Smooth muscle cell of the umbilical artery (primary cell): ENCODE measurements around the gene WBP2NL. TPM values are rescaled to one million over a fixed set of nuclear protein-coding genes. Genes with fewer than 3 reads are reported as not detected.

ENCODE experiments used
- total RNA-seq: library from RNA; depleted of rRNA; stranded (reverse); fragments of >200 nt; gene quantifications from 2 replicates; pipeline ENCODE4 v1.2.3, GENCODE V29; 2014

The WBP2NL gene, protein sequence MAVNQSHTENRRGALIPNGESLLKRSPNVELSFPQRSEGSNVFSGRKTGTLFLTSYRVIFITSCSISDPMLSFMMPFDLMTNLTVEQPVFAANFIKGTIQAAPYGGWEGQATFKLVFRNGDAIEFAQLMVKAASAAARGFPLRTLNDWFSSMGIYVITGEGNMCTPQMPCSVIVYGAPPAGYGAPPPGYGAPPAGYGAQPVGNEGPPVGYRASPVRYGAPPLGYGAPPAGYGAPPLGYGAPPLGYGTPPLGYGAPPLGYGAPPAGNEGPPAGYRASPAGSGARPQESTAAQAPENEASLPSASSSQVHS
- 0.59 and 0.60 TPM in 2 replicates for total RNA-seq

GRCh38 chr22:41998361-41999261, at the start of gene WBP2NL:
TSS of gene WBP2NL (plus strand) at chr22:41998788. CDS start at chr22:41998819, 31 bp downstream.

GRCh38 chr22:41951898-41952474, 46.6 kb upstream of the WBP2NL start, which contains the start of gene SMIM45:
TSS of gene SMIM45 (plus strand) at chr22:41952150.

GRCh38 chr22:41969110-41969646, 29.4 kb upstream of the WBP2NL start, which contains the start of gene SEPTIN3:
TSS of gene SEPTIN3 (plus strand) at chr22:41969443. CDS start at chr22:41971493, 2,050 bp downstream.

DNA sequence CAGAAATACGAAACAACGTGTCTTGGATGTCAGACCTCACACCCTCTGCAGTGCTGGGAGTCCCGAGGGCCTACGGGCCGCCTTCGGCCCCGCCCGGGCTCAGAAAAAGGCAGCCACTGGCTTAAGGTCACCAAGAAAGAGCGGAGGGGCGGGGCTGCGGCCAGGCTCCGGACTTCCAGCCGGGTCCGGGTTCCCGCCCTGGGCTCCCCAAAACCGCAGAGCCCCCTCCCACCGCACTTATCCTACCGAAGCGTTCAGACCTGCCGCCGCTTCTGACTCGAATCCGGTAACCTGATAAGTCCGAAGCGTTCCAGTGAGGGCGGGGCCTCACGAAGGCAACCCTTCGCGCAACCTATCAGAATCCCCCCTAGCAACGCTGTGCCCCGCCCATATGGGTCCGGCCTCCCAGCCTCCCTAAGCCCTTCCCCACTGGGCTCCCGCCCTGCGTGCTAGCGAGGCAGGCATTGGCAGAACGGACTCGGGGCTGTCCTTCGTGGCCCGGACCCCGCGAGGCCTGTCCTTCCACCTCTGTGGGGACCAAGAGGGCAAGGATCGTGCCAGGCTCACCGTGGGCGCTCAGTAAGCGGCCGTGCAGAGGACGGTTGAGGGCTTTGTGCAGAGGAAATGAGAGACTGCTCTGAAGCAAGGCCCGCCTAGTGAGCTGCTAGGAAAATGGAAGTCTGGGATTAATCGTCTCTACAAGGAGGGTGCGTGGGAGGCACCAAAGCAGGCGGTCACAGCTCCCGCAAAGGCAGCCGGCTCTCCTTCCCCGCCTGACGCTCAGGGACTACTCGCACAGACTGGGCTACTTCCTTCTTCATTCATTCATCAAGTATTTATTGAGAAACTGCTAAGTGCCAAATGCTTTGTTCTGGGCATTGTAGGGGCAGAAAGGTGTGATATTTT, 72.2 kb downstream of the WBP2NL start, which contains the start of gene NAGA:
TSS of gene NAGA (minus strand) at position 296 of the 906 bp plus-strand sequence. CDS start 515 bp downstream, outside the sequence.

GRCh38 chr22:42074132-42074811, 75.7 kb downstream of the WBP2NL start, which contains the start of gene PHETA2:
TSS of gene PHETA2 (plus strand) at chr22:42074248. CDS start at chr22:42077294, 3,046 bp downstream.

Other genes with a start within 250 kb of the WBP2NL start
- gene CCDC134, start 198.1 kb upstream of the WBP2NL start, total RNA-seq: 7.1 and 7.5 TPM in 2 replicates
- gene SREBF2, start 165.7 kb upstream of the WBP2NL start, total RNA-seq: 52.6 and 96.5 TPM in 2 replicates
- not detected in 2 replicates for gene SHISA8, start 83.7 kb upstream of the WBP2NL start, total RNA-seq
- 0.05 TPM in 1 of 2 replicates, not detected in the other for gene TNFRSF13C, start 72.0 kb upstream of the WBP2NL start, total RNA-seq
- 1.2 and 7.6 TPM in 2 replicates for gene CENPM, start 51.6 kb upstream of the WBP2NL start, total RNA-seq
- gene SEPTIN3, start 29.3 kb upstream of the WBP2NL start, total RNA-seq: 0.28 and 0.30 TPM in 2 replicates
- gene NAGA, start 72.0 kb downstream of the WBP2NL start, total RNA-seq: 42.1 and 45.7 TPM in 2 replicates
- 15.7 and 22.6 TPM in 2 replicates for gene PHETA2, start 75.5 kb downstream of the WBP2NL start, total RNA-seq
- 2.0 and 2.7 TPM in 2 replicates for gene SMDT1, start 80.9 kb downstream of the WBP2NL start, total RNA-seq
- 28.5 and 54.6 TPM in 2 replicates for gene NDUFA6, start 92.0 kb downstream of the WBP2NL start, total RNA-seq
- gene CYP2D6, start 132.0 kb downstream of the WBP2NL start, total RNA-seq: 0.30 and 0.42 TPM in 2 replicates